BE2C (cell line): ENCODE results near the gene CHCHD2.
"Not testable (repeated sequence)": the region's sequence is repeated elsewhere in the genome, so short reads cannot be mapped to it uniquely, and the experiment has no call there.

ENCODE experiments used
- DNase-seq: peaks from one replicate; pipeline ENCODE4 v3.0.0-alpha.2; 2020
- H3K27me3 ChIP-seq: fragments of 250-450 bp; sonication (Bioruptor Pico); 2 replicates; pipeline ENCODE4 v1.5.1; 2020; ENCODE audit warnings: mild to moderate bottlenecking
- H3K36me3 ChIP-seq: fragments of 250-450 bp; sonication (Bioruptor Pico); 2 replicates; pipeline ENCODE4 v1.5.1; 2020; ENCODE audit warnings: mild to moderate bottlenecking
- H3K4me1 ChIP-seq: fragments of 250-450 bp; sonication (Bioruptor Pico); 2 replicates; pipeline ENCODE4 v1.5.1; 2020
- H3K4me3 ChIP-seq: 2 replicates; pipeline ENCODE4 v1.5.1; 2011; ENCODE audit warnings: low read depth, low read length
- H3K9me3 ChIP-seq: fragments of 250-450 bp; sonication (Bioruptor Pico); 2 replicates; pipeline ENCODE4 v1.5.1; 2020
- TF ChIP-seq, protein P1 (sequence below): IDR thresholded peaks from 2 replicates; pipeline ENCODE4 v1.5.1; 2012; ENCODE audit warnings: mild to moderate bottlenecking, low read depth, low read length

Gene CHCHD2

GRCh38 chr7:56115852-56116538, 9.7 kb upstream of the CHCHD2 start, which contains the start of gene NUPR2:
TSS of gene NUPR2 (minus strand) at chr7:56116417. CDS start at chr7:56116314, 103 bp downstream.
- H3K4me1 ChIP-seq = no peaks in the 10 kb centered on the region
- TF ChIP-seq, protein P1, sequence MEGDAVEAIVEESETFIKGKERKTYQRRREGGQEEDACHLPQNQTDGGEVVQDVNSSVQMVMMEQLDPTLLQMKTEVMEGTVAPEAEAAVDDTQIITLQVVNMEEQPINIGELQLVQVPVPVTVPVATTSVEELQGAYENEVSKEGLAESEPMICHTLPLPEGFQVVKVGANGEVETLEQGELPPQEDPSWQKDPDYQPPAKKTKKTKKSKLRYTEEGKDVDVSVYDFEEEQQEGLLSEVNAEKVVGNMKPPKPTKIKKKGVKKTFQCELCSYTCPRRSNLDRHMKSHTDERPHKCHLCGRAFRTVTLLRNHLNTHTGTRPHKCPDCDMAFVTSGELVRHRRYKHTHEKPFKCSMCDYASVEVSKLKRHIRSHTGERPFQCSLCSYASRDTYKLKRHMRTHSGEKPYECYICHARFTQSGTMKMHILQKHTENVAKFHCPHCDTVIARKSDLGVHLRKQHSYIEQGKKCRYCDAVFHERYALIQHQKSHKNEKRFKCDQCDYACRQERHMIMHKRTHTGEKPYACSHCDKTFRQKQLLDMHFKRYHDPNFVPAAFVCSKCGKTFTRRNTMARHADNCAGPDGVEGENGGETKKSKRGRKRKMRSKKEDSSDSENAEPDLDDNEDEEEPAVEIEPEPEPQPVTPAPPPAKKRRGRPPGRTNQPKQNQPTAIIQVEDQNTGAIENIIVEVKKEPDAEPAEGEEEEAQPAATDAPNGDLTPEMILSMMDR = no peak
- no peaks in the 10 kb centered on the region for H3K9me3 ChIP-seq
- no peaks in the 10 kb centered on the region for H3K36me3 ChIP-seq
- no peak within 1 kb of the TSS for H3K4me3 ChIP-seq
- H3K27me3 ChIP-seq = 0 out of 2 replicates have a peak, but pooled peaks cover 6% of the 10 kb centered on the region
- no peak for DNase-seq

DNA sequence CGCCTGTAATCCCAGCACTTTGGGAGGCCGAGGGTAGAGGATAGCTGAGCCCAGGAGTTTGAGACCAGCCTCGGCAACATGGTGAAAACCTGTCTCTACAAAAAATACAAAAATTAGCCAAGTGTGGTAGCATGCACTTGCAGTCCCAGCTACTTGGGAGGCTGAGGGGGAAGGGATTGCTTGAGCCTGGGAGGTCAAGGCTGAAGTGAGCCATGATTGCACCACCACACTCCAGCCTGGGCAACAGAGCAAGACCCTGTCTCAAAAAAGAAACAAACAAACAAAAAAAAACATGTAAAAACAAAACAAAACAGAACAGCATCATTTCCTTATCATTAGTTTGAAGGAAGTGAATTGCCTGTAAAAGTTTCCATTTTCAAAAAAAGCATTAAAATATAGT, 6.0 kb upstream of the CHCHD2 start:
- H3K9me3 ChIP-seq, H3K4me3 ChIP-seq, H3K27me3 ChIP-seq, H3K4me1 ChIP-seq, DNase-seq, H3K36me3 ChIP-seq: not testable (repeated sequence)

- no peak for DNase-seq
- TF ChIP-seq, protein P1 = no peak
- H3K4me1 ChIP-seq = no peaks in the 10 kb centered on the region
- H3K27me3 ChIP-seq = 0 out of 2 replicates have a peak, but pooled peaks cover 6% of the 10 kb centered on the region
- no peaks in the 10 kb centered on the region for H3K9me3 ChIP-seq
- no peaks in the 10 kb centered on the region for H3K36me3 ChIP-seq
- H3K4me3 ChIP-seq = no peak overlapping the region
Observed at GRCh38 chr7:56110611-56111010, 4.3 kb upstream of the CHCHD2 start.

DNA sequence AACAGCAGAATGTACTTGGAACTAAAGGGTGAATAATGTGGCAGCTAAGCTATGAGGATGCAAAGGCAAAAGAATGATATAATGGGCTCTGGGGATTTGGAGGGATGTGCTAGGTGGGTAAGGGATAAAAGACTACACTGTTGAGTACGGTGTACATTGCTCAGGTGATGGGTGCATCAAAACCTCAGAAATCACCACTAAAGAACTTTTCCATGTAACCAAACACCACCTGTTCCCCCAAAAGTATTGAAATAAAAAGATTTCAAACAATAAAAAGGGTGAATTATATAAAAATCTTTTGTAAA, 1.6 kb upstream of the CHCHD2 start:
- Histone ChIP-seq H3K4me1 (no peaks in the 10 kb centered on the region), H3K36me3 (peaks cover 20% of the 10 kb centered on the region), H3K9me3 (no peaks in the 10 kb centered on the region), H3K27me3 (0 out of 2 replicates have a peak, but pooled peaks cover 1% of the 10 kb centered on the region), H3K4me3 (no peak overlapping the region)
- TF ChIP-seq, protein P1 = no peak
- no peak for DNase-seq

DNA sequence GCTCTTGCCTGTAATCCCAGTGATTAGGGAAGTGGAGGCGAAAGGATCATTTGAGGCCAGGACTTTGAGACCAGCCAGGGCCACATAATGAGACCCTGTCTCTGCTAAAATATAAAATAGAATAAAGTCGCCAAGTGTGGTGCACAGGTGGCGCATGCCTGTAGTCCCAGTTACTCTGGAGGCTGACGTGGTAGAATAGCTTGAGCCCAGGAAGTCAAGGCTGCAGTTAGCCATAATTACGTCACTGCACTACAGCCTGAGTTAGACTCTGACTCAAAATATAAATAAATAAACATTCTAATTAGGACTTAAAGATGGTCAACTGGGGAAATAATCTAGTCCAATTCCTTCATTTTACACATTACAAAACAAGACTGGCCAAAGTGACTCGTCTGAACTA, 768 bp downstream of the CHCHD2 start:
- TF ChIP-seq, protein P1 = no peak
- DNase-seq = no peak
- peak overlapping the region; percentile 100 for H3K4me3 ChIP-seq
- no peaks in the 10 kb centered on the region for H3K4me1 ChIP-seq
- peaks cover 43% of the 10 kb centered on the region for H3K36me3 ChIP-seq
- H3K9me3 ChIP-seq = no peaks in the 10 kb centered on the region
- H3K27me3 ChIP-seq = no peaks in the 10 kb centered on the region

GRCh38 chr7:56104138-56104537, 2.1 kb downstream of the CHCHD2 start:
- peaks cover 54% of the 10 kb centered on the region for H3K36me3 ChIP-seq
- H3K9me3 ChIP-seq, H3K4me1 ChIP-seq, DNase-seq, H3K4me3 ChIP-seq, H3K27me3 ChIP-seq: not testable (repeated sequence)

GRCh38 chr7:56099653-56100052, 6.6 kb downstream of the CHCHD2 start:
- no peaks in the 10 kb centered on the region for H3K9me3 ChIP-seq
- H3K4me3 ChIP-seq = no peak overlapping the region
- peaks cover 52% of the 10 kb centered on the region for H3K36me3 ChIP-seq
- DNase-seq = no peak
- H3K27me3 ChIP-seq = no peaks in the 10 kb centered on the region
- no peaks in the 10 kb centered on the region for H3K4me1 ChIP-seq
- TF ChIP-seq, protein P1 = no peak

- not testable (repeated sequence) for H3K27me3 ChIP-seq, H3K4me1 ChIP-seq, H3K4me3 ChIP-seq, DNase-seq, H3K9me3 ChIP-seq
- peaks cover 43% of the 10 kb centered on the region for H3K36me3 ChIP-seq
Observed at GRCh38 chr7:56098187-56099008, 7.9 kb downstream of the CHCHD2 start.
